T-helper 17 cell (primary cell): Measurements from ENCODE around the gene TBCC. TPM values are rescaled to one million over a fixed set of nuclear protein-coding genes. Genes with fewer than 3 reads are reported as not detected.
A peak's percentile ranks its signal among the peaks of the same experiment; 100 is the strongest.

ENCODE experiments used
- ATAC-seq: fragments of 150-1000 bp; cut with Tn5 transposase; 2 replicates; pipeline ENCODE4 v1.10.0; 2021; ENCODE audit warnings: mild to moderate bottlenecking, moderate library complexity
- DNase-seq, 3 donors: peaks; one replicate each; pipeline versions ENCODE4 v3.0.0 to v3.0.0-alpha.2; 2020 to 2021
- H3K9me3 ChIP-seq: one replicate; pipeline ENCODE4 v1.7.0; 2013; ENCODE audit warnings: low read length, mild to moderate bottlenecking; ENCODE audit not compliant: control insufficient read depth, poor library complexity, severe bottlenecking
- H3K27ac Mint-ChIP-seq: one replicate; pipeline ENCODE4 v1.8.0; 2022; ENCODE audit warnings: mild to moderate bottlenecking, moderate library complexity, mixed read lengths
- H3K27me3 Mint-ChIP-seq: one replicate; pipeline ENCODE4 v1.8.0; 2022; ENCODE audit warnings: mixed read lengths
- H3K36me3 Mint-ChIP-seq: one replicate; pipeline ENCODE4 v1.8.0; 2022; ENCODE audit warnings: low read depth, mixed read lengths
- H3K4me1 Mint-ChIP-seq: one replicate; pipeline ENCODE4 v1.8.0; 2022; ENCODE audit warnings: mild to moderate bottlenecking, mixed read lengths
- H3K4me3 Mint-ChIP-seq: one replicate; pipeline ENCODE4 v1.8.0; 2022; ENCODE audit warnings: mild to moderate bottlenecking, moderate library complexity, mixed read lengths
- total RNA-seq, 4 donors: library from RNA in 2 of 4; stranded (reverse) in 2 of 4; gene quantifications; one replicate each; pipeline ENCODE4 v1.2.3 and lab custom pipeline; 2022 to 2026

The TBCC gene
- 10 to 100 TPM; 71.5 to 73.2 TPM for total RNA-seq
- 84.0 to 144 reads per million in 2 donors for total RNA-seq (lab: John Stamatoyannopoulos, UW)

GRCh38 chr6:42745640-42746462 lies at the start of gene TBCC:
Gene TBCC, minus strand, starts transcription at chr6:42746103. Its CDS starts 30 bp downstream, at chr6:42746073.
- H3K4me1 Mint-ChIP-seq: peaks cover 19% of the 10 kb centered on the region
- H3K27ac Mint-ChIP-seq: peak within 1 kb of the TSS; percentile 93
- H3K9me3 ChIP-seq: no peaks in the 10 kb centered on the region
- H3K36me3 Mint-ChIP-seq: peaks cover 2% of the 10 kb centered on the region
- ATAC-seq (peak; percentile 80), DNase-seq (peak; percentile 80 to 92 (median 84))
- H3K4me3 Mint-ChIP-seq: peak within 1 kb of the TSS; percentile 92
- H3K27me3 Mint-ChIP-seq: no peaks in the 10 kb centered on the region

- H3K9me3 ChIP-seq: no peaks in the 10 kb centered on the region
- Mint-ChIP-seq H3K36me3 (peaks cover 9% of the 10 kb centered on the region), H3K27ac (peak overlapping the region; percentile 90), H3K27me3 (no peaks in the 10 kb centered on the region), H3K4me1 (peaks cover 13% of the 10 kb centered on the region), H3K4me3 (no peak overlapping the region)
- ATAC-seq (no peak), DNase-seq (no peak)
Observed at GRCh38 chr6:42795651-42796050, 49.7 kb upstream of the TBCC start.

- Mint-ChIP-seq H3K4me3 (no peak overlapping the region), H3K27ac (peak overlapping the region; percentile 77), H3K27me3 (no peaks in the 10 kb centered on the region), H3K36me3 (peaks cover 16% of the 10 kb centered on the region), H3K4me1 (peaks cover 28% of the 10 kb centered on the region)
- DNase-seq: no peak
- peak; percentile 29 for ATAC-seq
- no peaks in the 10 kb centered on the region for H3K9me3 ChIP-seq
Observed at GRCh38 chr6:42791706-42792320, 45.9 kb upstream of the TBCC start.

GRCh38 chr6:42790549-42791181 lies 44.8 kb upstream of the TBCC start:
- Mint-ChIP-seq H3K4me3 (peak overlapping the region; percentile 53), H3K4me1 (peaks cover 25% of the 10 kb centered on the region), H3K36me3 (peaks cover 9% of the 10 kb centered on the region), H3K27ac (peak overlapping the region; percentile 77), H3K27me3 (no peaks in the 10 kb centered on the region)
- no peaks in the 10 kb centered on the region for H3K9me3 ChIP-seq
- no peak for DNase-seq
- ATAC-seq: no peak

GRCh38 chr6:42788671-42789070 lies 42.8 kb upstream of the TBCC start:
- no peaks in the 10 kb centered on the region for H3K27me3 Mint-ChIP-seq
- no peak overlapping the region for H3K27ac Mint-ChIP-seq
- no peak for DNase-seq
- peaks cover 41% of the 10 kb centered on the region for H3K4me1 Mint-ChIP-seq
- ATAC-seq: no peak
- peaks cover 12% of the 10 kb centered on the region for H3K36me3 Mint-ChIP-seq
- H3K9me3 ChIP-seq: no peaks in the 10 kb centered on the region
- H3K4me3 Mint-ChIP-seq: peak overlapping the region; percentile 34

- H3K9me3 ChIP-seq: no peaks in the 10 kb centered on the region
- Mint-ChIP-seq H3K36me3 (peaks cover 12% of the 10 kb centered on the region), H3K4me1 (peaks cover 41% of the 10 kb centered on the region), H3K27me3 (no peaks in the 10 kb centered on the region), H3K27ac (no peak overlapping the region), H3K4me3 (no peak overlapping the region)
- DNase-seq (no peak), ATAC-seq (no peak)
Observed at GRCh38 chr6:42787063-42787472, 41.2 kb upstream of the TBCC start.

- ATAC-seq (no peak), DNase-seq (no peak)
- Mint-ChIP-seq H3K27me3 (no peaks in the 10 kb centered on the region), H3K36me3 (peaks cover 12% of the 10 kb centered on the region), H3K4me1 (peaks cover 42% of the 10 kb centered on the region), H3K27ac (no peak overlapping the region), H3K4me3 (no peak overlapping the region)
- no peaks in the 10 kb centered on the region for H3K9me3 ChIP-seq
Observed at GRCh38 chr6:42786525-42786985, 40.7 kb upstream of the TBCC start.

- peaks cover 37% of the 10 kb centered on the region for H3K4me1 Mint-ChIP-seq
- H3K27ac Mint-ChIP-seq: no peak overlapping the region
- H3K4me3 Mint-ChIP-seq: no peak overlapping the region
- H3K36me3 Mint-ChIP-seq: peaks cover 7% of the 10 kb centered on the region
- ATAC-seq (no peak), DNase-seq (no peak)
- H3K9me3 ChIP-seq: no peaks in the 10 kb centered on the region
- H3K27me3 Mint-ChIP-seq: no peaks in the 10 kb centered on the region
Observed at GRCh38 chr6:42784717-42785498, 39.0 kb upstream of the TBCC start.

GRCh38 chr6:42783876-42784642 lies 38.2 kb upstream of the TBCC start:
- Mint-ChIP-seq H3K27ac (no peak overlapping the region), H3K27me3 (no peaks in the 10 kb centered on the region), H3K4me3 (no peak overlapping the region), H3K36me3 (peaks cover 7% of the 10 kb centered on the region), H3K4me1 (peaks cover 35% of the 10 kb centered on the region)
- ATAC-seq (peak; percentile 1), DNase-seq (no peak)
- H3K9me3 ChIP-seq: no peaks in the 10 kb centered on the region

GRCh38 chr6:42783177-42783875 lies 37.4 kb upstream of the TBCC start:
- ATAC-seq (peak; percentile 62), DNase-seq (peak; percentile 66 to 76 (median 68))
- H3K36me3 Mint-ChIP-seq: peaks cover 3% of the 10 kb centered on the region
- no peaks in the 10 kb centered on the region for H3K9me3 ChIP-seq
- H3K27me3 Mint-ChIP-seq: no peaks in the 10 kb centered on the region
- H3K4me3 Mint-ChIP-seq: no peak overlapping the region
- H3K4me1 Mint-ChIP-seq: peaks cover 31% of the 10 kb centered on the region
- H3K27ac Mint-ChIP-seq: no peak overlapping the region

- peaks cover 3% of the 10 kb centered on the region for H3K36me3 Mint-ChIP-seq
Observed at GRCh38 chr6:42782689-42783176, 36.8 kb upstream of the TBCC start.

More at GRCh38 chr6:42782689-42783176, 36.8 kb upstream of the TBCC start:
- ATAC-seq (peak; percentile 64), DNase-seq (peak; percentile 58 to 68 (median 59))
- no peak overlapping the region for H3K27ac Mint-ChIP-seq
- H3K4me3 Mint-ChIP-seq: no peak overlapping the region
- no peaks in the 10 kb centered on the region for H3K27me3 Mint-ChIP-seq
- H3K4me1 Mint-ChIP-seq: peaks cover 33% of the 10 kb centered on the region
- H3K9me3 ChIP-seq: no peaks in the 10 kb centered on the region
